RWPE1 (cell line): Measurements from ENCODE around the gene SPOCK1.

Experiments used
- CTCF ChIA-PET: fragments of 350-600 bp; sonication (Branson Sonifier 250); formaldehyde crosslinking; extraction: SDS; loops from one replicate; lab custom pipeline; 2021; lab: Yijun Ruan, JAX
- POLR2A ChIA-PET: fragments of 400-600 bp; formaldehyde crosslinking; extraction: SDS; loops from one replicate; lab custom pipeline; 2020; ENCODE audit warnings: antibody characterized with exemption; ENCODE audit not compliant: low non-redundant PET; lab: Yijun Ruan, JAX
- DNase-seq: peaks from one replicate; pipeline ENCODE4 v3.0.0; 2012; ENCODE audit warnings: low spot score
- H3K27ac ChIP-seq: fragments of 450-650 bp; 2 replicates; pipeline ENCODE4 v1.5.1; 2017
- CTCF ChIP-seq: fragments of 450-650 bp; conservative IDR thresholded peaks from 2 replicates; pipeline ENCODE4 v1.5.1; 2017; ENCODE audit warnings: low read depth, mild to moderate bottlenecking

The SPOCK1 gene

GRCh38 chr5:137309290-137309689, 189.8 kb downstream of the SPOCK1 start:
- DNase-seq = no peak
- POLR2A ChIA-PET = no interaction called here
- H3K27ac ChIP-seq = peak overlapping the region; percentile 51
- CTCF ChIA-PET = interaction anchor here (0.6 kb wide), 1 partner anchor 421 kb away, joined by 5 read pairs; no protein-coding TSS in a partner anchor
- no peak for TF ChIP-seq CTCF

GRCh38 chr5:137308311-137308710, 190.8 kb downstream of the SPOCK1 start:
- no peak for DNase-seq
- POLR2A ChIA-PET = no interaction called here
- TF ChIP-seq CTCF = no peak
- no peak overlapping the region for H3K27ac ChIP-seq
- CTCF ChIA-PET = no interaction called here

GRCh38 chr5:137306903-137307302, 192.2 kb downstream of the SPOCK1 start:
- ChIA-PET CTCF (interaction anchor here (0.6 to 0.9 kb wide), 2 partner anchors 12 to 982 kb away, joined by 3 to 5 read pairs; no protein-coding TSS in a partner anchor), POLR2A (no interaction called here)

GRCh38 chr5:137305971-137306602, 193.0 kb downstream of the SPOCK1 start:
- ChIA-PET POLR2A (no interaction called here), CTCF (interaction anchor here (0.9 kb wide), 1 partner anchor 13 kb away, joined by 5 read pairs; no protein-coding TSS in a partner anchor)
- TF ChIP-seq CTCF = no peak
- no peak overlapping the region for H3K27ac ChIP-seq
- DNase-seq = no peak

More at GRCh38 chr5:137306903-137307302, 192.2 kb downstream of the SPOCK1 start:
- no peak overlapping the region for H3K27ac ChIP-seq
- DNase-seq = no peak
- TF ChIP-seq CTCF = no peak

- peak overlapping the region; percentile 22 for H3K27ac ChIP-seq
- DNase-seq = no peak
- POLR2A ChIA-PET = no interaction called here
- TF ChIP-seq CTCF = no peak
- CTCF ChIA-PET = interaction anchor here (0.6 kb wide), 1 partner anchor 189 kb away, joined by 3 read pairs; no protein-coding TSS in a partner anchor
These were observed 194.8 kb downstream of the SPOCK1 start for GRCh38 chr5:137304226-137304874.

GRCh38 chr5:137303509-137303908, 195.6 kb downstream of the SPOCK1 start:
- H3K27ac ChIP-seq = no peak overlapping the region
- DNase-seq = no peak
- ChIA-PET POLR2A (no interaction called here), CTCF (no interaction called here)
- TF ChIP-seq CTCF = no peak
